Activated B cell treated with CpG ODN at 0.5 μM for 24 hours (primary cell): ENCODE results near the gene DPEP3. TPM values are rescaled to one million over a fixed set of nuclear protein-coding genes. Genes with fewer than 3 reads are reported as not detected.

Experiments
- ATAC-seq: fragments of 200-7000 bp; cut with Tn5 transposase; one replicate; pipeline ENCODE4 v1.10.0; 2021; ENCODE audit warnings: low read depth, mild to moderate bottlenecking, moderate library complexity
- CTCF ChIA-PET: fragments of 350-600 bp; sonication (Branson Sonifier 250); formaldehyde crosslinking; loops from one replicate; lab custom pipeline; 2021; ENCODE audit warnings: antibody characterized with exemption; lab: Charles Lee
- POLR2A ChIA-PET: fragments of 350-600 bp; sonication (Branson Sonifier 250); formaldehyde crosslinking; loops from one replicate; lab custom pipeline; 2021; ENCODE audit warnings: antibody characterized with exemption; lab: Charles Lee
- DNase-seq: peaks from one replicate; pipeline ENCODE4 v3.0.0; 2022
- H3K27ac Mint-ChIP-seq: one replicate; pipeline ENCODE4 v1.8.0; 2020; ENCODE audit warnings: mixed read lengths
- H3K27me3 Mint-ChIP-seq: one replicate; pipeline ENCODE4 v1.8.0; 2021; ENCODE audit warnings: mixed read lengths
- H3K36me3 Mint-ChIP-seq: one replicate; pipeline ENCODE4 v1.8.0; 2021; ENCODE audit warnings: low read depth, mixed read lengths
- H3K4me1 Mint-ChIP-seq: one replicate; pipeline ENCODE4 v1.8.0; 2021; ENCODE audit warnings: mixed read lengths
- H3K4me3 Mint-ChIP-seq: one replicate; pipeline ENCODE4 v1.8.0; 2020; ENCODE audit warnings: mild to moderate bottlenecking, mixed read lengths
- H3K9me3 Mint-ChIP-seq: one replicate; pipeline ENCODE4 v1.8.0; 2020; ENCODE audit warnings: mixed read lengths
- intact Hi-C: fragments of 100-400 bp; cut with micrococcal nuclease; formaldehyde crosslinking; loops from one replicate; pipeline ENCODE4 v1.15.1; 2024
- total RNA-seq: library from RNA; stranded (reverse); gene quantifications from 2 replicates; pipeline ENCODE4 v1.2.3, GENCODE V29; 2022
- TF ChIP-seq, protein P1 (sequence below): fragments of 200-600 bp; IDR thresholded peaks from one replicate; pipeline ENCODE4 v1.8.0; 2022; ENCODE audit warnings: antibody characterized with exemption, mild to moderate bottlenecking

The DPEP3 gene
- total RNA-seq, 1 donor from 2014 or later = 0.38 TPM

GRCh38 chr16:67988675-67989074, 8.4 kb upstream of the DPEP3 start:
- H3K4me3 Mint-ChIP-seq = no peak overlapping the region
- POLR2A ChIA-PET = interaction anchor here (0.8 to 1.3 kb wide), 6 partner anchors 34 to 97 kb away, joined by 3 to 8 read pairs (median 4); partner anchors contain the start of genes DDX28, DUS2, NFATC3 and PSMB10
- peaks cover 79% of the 10 kb centered on the region for H3K4me1 Mint-ChIP-seq
- TF ChIP-seq, protein P1, sequence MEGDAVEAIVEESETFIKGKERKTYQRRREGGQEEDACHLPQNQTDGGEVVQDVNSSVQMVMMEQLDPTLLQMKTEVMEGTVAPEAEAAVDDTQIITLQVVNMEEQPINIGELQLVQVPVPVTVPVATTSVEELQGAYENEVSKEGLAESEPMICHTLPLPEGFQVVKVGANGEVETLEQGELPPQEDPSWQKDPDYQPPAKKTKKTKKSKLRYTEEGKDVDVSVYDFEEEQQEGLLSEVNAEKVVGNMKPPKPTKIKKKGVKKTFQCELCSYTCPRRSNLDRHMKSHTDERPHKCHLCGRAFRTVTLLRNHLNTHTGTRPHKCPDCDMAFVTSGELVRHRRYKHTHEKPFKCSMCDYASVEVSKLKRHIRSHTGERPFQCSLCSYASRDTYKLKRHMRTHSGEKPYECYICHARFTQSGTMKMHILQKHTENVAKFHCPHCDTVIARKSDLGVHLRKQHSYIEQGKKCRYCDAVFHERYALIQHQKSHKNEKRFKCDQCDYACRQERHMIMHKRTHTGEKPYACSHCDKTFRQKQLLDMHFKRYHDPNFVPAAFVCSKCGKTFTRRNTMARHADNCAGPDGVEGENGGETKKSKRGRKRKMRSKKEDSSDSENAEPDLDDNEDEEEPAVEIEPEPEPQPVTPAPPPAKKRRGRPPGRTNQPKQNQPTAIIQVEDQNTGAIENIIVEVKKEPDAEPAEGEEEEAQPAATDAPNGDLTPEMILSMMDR = no peak
- ATAC-seq (no peak), DNase-seq (no peak)
- H3K36me3 Mint-ChIP-seq = peaks cover 8% of the 10 kb centered on the region
- intact Hi-C loops = no loop called here
- H3K27ac Mint-ChIP-seq = peak overlapping the region; percentile 73
- CTCF ChIA-PET = interaction anchor here (1.3 to 1.5 kb wide), 2 partner anchors 47 to 172 kb away, joined by 3 to 4 read pairs; no protein-coding TSS in a partner anchor
- no peaks in the 10 kb centered on the region for H3K27me3 Mint-ChIP-seq
- no peaks in the 10 kb centered on the region for H3K9me3 Mint-ChIP-seq

GRCh38 chr16:67987460-67988160, 7.3 kb upstream of the DPEP3 start:
- peaks cover 8% of the 10 kb centered on the region for H3K36me3 Mint-ChIP-seq
- no peak for ATAC-seq
- ChIA-PET CTCF (interaction anchor here (1.1 to 1.7 kb wide), 2 partner anchors 48 to 53 kb away, joined by 4 to 9 read pairs; no protein-coding TSS in a partner anchor), POLR2A (interaction anchor here (0.6 to 3.5 kb wide), 6 partner anchors 8 to 52 kb away, joined by 3 to 16 read pairs (median 6); partner anchors contain the start of genes DDX28 and DUS2)
- TF ChIP-seq, protein P1 = no peak
- H3K27me3 Mint-ChIP-seq = no peaks in the 10 kb centered on the region
- no peak for DNase-seq
- peaks cover 79% of the 10 kb centered on the region for H3K4me1 Mint-ChIP-seq
- H3K9me3 Mint-ChIP-seq = no peaks in the 10 kb centered on the region
- H3K4me3 Mint-ChIP-seq = no peak overlapping the region
- peak overlapping the region; percentile 54 for H3K27ac Mint-ChIP-seq
- intact Hi-C loops = no loop called here

DNA sequence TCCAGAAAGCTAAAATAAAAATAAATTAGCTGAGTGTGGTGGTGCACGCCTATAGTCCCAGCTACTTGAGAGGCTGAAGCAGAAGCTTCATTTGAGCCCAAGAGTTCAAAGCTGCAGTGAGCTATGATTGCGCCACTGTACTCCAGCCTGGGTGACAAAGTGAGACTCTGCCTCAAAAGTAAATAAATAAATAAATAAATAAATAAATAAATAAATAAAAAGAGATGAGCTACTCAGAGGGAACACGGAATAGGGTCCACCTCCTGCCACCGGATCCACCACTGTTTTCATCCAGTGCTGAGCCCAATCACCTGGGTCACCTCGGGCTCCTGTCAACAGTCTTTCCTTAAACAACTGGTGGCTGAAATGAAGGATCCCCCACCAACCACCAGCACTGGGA, 6.7 kb upstream of the DPEP3 start:
- CTCF ChIA-PET = interaction anchor here (1.1 to 1.7 kb wide), 2 partner anchors 48 to 54 kb away, joined by 4 to 9 read pairs; no protein-coding TSS in a partner anchor
- no peaks in the 10 kb centered on the region for H3K9me3 Mint-ChIP-seq
- peak overlapping the region; percentile 54 for H3K27ac Mint-ChIP-seq
- DNase-seq (no peak), ATAC-seq (no peak)
- intact Hi-C loops = no loop called here
- peaks cover 8% of the 10 kb centered on the region for H3K36me3 Mint-ChIP-seq
- no peak overlapping the region for H3K4me3 Mint-ChIP-seq
- POLR2A ChIA-PET = interaction anchor here (0.6 to 3.5 kb wide), 5 partner anchors 8 to 51 kb away, joined by 3 to 16 read pairs (median 6); partner anchors contain the start of genes DDX28 and DUS2
- H3K27me3 Mint-ChIP-seq = no peaks in the 10 kb centered on the region
- peaks cover 73% of the 10 kb centered on the region for H3K4me1 Mint-ChIP-seq
- TF ChIP-seq, protein P1 = no peak

GRCh38 chr16:67982011-67982696, 1.9 kb upstream of the DPEP3 start:
- no peak for ATAC-seq
- H3K27ac Mint-ChIP-seq = no peak overlapping the region
- H3K4me1 Mint-ChIP-seq = peaks cover 37% of the 10 kb centered on the region
- DNase-seq = no peak
- intact Hi-C loops = no loop called here
- TF ChIP-seq, protein P1 = no peak
- H3K27me3 Mint-ChIP-seq = no peaks in the 10 kb centered on the region
- H3K4me3 Mint-ChIP-seq = no peak overlapping the region
- H3K36me3 Mint-ChIP-seq = no peaks in the 10 kb centered on the region
- CTCF ChIA-PET = interaction anchor here (0.9 to 1.2 kb wide), 2 partner anchors 59 to 310 kb away, joined by 3 to 4 read pairs; no protein-coding TSS in a partner anchor
- POLR2A ChIA-PET = interaction anchor here (2.0 kb wide), 1 partner anchor 12 kb away, joined by 4 read pairs; no protein-coding TSS in a partner anchor
- no peaks in the 10 kb centered on the region for H3K9me3 Mint-ChIP-seq
